HG03575 (cell line): ENCODE data around the gene PERCC1.

Experiments used
- ATAC-seq: cut with Tn5 transposase; IDR thresholded peaks from one replicate; pipeline ENCODE4 v1.9.1; 2021; ENCODE audit not compliant: unreplicated experiment, insufficient number of reproducible peaks, low FRiP score; ENCODE audit errors: extremely low read depth

The PERCC1 gene

GRCh38 chr16:1444730-1445517 is 14.0 kb downstream of the PERCC1 start:
- no peak for ATAC-seq

DNA sequence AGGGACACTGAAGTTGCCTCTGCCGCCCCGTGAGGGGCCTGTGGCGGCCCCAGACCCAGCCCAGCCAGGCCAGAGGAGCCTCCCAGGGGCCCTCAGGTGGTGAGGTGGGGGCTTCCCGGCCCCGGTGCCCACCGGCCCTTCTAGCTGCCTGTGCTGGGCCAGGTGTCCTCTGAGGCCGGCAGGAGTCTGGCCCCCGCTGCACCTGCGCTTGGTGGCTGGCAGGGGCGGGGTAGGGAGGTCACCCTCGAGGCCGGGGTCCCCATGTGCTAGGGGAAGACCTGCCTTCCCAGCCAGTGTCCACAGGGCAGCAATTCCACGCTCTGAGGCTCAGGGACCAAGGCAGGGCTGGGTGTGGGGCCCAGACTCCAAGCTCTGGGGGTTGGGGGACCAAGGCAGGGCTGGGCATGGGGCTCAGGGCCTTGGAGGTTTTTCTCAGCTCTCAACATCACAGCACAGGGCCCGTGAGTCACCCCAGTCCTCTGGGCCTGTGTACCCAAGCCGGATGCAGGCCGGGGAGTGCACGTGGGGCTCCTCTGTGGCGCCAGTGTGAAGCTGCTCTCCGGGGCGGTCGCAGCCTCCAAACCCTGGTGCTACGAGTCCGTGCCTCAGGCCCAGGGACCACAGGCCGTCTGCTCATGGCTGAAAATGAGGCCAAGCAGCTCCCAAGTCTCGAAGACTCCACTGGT is 14.8 kb downstream of the PERCC1 start:
- no peak for ATAC-seq

DNA sequence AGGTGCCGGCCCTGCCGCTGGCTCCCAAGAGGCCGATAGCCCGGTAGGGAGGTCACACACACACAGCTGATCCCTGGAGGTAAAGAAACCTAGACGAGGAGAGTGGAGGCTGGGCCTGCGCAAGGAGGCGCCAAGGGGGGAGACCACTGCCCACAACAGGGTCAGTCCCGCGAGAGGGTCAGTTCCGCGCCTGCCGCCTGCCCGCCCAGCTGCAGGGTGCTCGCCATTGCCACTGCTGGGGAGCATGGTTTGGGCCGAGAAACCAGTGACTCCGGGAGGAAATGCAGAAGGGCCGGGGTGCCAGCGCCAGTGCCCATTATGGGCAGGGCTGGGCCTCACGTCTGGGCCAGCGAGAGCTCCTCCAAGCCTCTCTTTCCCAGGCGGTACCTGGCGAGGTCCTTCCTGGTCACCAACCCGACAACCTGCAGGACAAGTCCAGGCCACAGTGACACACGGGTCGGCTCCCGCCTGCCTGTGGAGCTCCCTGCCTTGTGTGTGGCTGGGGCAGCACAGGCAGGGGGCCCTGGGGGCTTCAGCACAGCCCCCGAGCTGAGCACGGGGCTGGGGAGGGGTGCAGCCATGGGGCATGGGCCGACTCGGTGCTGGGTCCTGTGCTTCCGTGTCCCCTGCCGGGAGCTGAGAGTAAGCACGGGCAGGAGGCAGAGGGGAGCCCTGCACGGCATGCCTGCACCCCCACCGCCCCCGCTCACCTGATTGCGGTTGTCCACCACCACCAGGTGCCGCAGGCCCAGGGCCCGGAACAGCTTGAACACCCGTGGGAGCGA is 15.6 kb downstream of the PERCC1 start:
- no peak for ATAC-seq

DNA sequence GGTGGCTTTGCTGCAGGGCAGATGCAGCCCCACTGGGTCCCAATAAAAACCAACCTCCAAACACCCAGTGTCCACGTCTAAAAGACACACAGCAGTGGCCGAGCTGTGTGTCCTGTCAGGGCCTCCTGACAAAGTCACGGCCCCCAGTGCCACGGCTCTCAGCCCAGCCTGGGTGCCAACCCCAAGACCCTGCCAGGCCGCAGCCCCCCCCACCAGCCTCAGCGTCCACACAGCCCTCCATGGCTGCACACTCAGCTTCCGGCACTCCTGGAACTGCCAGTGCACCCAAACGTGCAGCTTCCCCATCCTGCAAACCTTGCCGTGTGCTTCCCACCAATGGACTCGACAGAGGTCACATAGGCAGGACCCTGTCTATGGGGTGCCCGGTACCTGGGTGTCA is 17.1 kb downstream of the PERCC1 start:
- no peak for ATAC-seq

DNA sequence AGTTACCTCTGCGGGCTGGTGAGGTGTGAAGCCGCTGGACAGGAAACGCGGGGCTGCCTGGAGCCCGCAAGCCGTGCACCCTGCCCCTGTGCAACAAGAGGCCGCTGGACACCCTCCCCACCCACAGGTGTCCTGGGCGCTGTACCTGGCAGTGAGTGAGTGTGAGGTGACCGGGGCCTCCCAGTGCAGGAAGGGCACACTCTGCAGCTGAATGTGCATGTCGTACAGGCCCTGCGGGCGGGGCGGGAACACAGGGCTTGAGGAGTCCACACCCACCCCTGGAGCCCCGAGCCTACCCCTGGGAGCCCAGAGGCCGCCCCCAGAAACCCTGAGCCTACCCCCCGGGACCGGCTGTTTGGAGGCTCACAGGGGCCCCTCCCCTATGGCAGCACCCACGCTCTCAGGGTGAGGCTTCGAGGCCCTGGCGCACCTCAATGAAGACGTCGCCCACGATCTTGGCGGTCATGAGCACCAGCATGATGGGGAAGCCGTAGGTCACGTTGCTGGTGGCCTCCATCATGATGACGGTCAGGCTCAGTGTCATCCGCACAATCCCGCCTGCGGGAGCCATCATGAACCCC is 17.7 kb downstream of the PERCC1 start:
- ATAC-seq, result no peak

DNA sequence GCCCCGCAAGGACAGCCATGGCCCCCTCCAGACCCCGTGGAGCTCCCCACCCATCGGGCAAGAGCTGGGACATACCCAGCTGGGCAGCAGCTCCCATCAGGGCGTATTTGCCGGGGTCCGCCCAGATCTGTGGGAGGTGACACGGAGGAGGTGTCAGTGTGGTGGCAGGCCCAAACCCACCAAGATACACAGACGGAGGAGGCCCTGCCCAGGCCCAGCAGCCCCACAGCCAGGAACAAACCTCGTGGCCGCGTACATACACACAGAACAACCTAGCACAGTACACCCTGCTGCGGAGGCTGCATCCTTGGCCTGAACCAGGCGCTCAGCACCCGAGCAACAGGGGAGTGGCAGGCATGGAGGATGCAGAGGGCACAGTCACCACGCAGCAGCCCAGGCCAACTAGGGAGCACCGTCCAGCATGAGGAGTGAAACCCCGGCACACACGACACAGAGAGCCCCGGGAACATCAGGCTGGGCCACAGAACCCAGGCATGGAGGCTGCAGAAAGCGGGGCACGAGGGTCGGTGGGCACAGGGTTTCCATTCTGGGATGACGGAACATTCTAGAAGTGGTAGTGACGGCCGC is 18.4 kb downstream of the PERCC1 start:
- ATAC-seq, result no peak

DNA sequence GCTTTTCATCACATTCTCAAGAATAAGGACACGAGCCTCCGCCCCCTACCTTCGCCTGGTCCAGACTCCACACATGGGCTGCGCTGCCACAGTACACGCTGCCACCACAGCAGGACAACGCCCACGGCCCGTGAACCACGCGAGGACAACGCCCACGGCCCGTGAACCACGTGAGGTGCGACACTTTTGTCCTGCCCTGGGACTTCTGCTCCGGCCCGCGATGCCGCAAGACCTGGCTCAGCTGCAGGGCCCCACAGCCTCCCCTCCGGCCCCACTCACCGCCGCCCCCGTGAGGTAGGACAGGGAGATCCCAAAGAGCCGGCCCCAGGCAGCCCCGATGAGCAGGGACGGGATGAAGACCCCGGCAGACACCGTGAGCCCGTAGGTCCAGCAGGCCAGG is 19.3 kb downstream of the PERCC1 start:
- ATAC-seq, result no peak

- no peak for ATAC-seq
These were observed 20.0 kb downstream of the PERCC1 start for GRCh38 chr16:1450841-1451240.

GRCh38 chr16:1451702-1452392 is 21.0 kb downstream of the PERCC1 start:
- no peak for ATAC-seq

- ATAC-seq, result no peak
These were observed 21.7 kb downstream of the PERCC1 start for GRCh38 chr16:1452530-1452929.

GRCh38 chr16:1453316-1453715 is 22.4 kb downstream of the PERCC1 start:
- no peak for ATAC-seq

DNA sequence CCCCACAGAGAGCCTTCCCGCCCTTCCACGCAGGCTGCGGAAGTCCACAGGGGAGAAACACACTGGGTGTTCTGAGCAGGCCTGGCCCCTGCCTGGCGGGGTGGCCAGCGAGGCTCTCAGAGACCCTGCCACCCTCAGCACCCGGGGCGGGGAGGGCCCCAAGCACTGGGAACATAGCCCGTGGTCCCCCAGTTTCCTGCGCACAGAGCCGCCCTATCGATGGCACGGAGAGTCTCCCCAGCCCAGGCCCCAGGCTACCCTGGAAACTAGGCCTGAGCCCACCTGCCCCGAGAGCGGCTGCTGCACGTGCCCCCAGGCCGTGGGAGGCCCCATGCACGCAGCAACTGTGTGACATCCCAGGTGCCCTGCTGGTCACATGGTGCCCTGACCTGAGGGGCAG is 23.7 kb downstream of the PERCC1 start:
- ATAC-seq, result no peak

GRCh38 chr16:1455190-1456171 is 24.6 kb downstream of the PERCC1 start:
- no peak for ATAC-seq

GRCh38 chr16:1456951-1457350 is 26.1 kb downstream of the PERCC1 start:
- ATAC-seq, result no peak

- ATAC-seq, result no peak
These were observed 26.8 kb downstream of the PERCC1 start for GRCh38 chr16:1457489-1458245.

DNA sequence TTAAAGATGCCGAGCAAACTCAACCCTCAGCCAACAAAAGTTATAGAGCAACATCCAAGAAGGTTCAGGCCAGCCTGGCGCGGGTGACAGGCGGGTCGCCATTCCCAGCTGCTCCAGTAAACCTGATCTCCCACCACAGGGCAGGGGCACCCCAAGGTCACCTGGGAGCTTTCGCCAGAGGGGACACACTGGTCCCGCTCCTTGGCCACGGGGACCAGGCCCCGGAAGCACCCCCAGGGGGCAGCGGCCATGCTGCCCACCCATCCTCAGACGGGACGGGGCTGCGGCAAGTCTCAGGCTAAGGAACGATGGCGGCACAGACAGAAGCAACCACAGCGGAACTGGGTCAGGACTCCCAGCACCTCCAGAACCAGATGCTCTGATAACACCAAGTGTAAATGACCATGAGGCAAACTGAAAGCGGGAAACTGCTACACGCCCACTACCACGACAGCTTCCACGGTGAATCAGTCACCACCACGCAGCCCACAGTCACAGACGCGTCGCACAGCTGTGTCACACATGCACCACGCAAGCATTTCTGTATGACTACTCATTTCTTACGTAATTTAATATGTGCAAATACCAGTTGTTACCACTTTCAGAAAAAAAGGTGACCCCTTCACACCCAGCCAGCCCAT is 27.6 kb downstream of the PERCC1 start:
- ATAC-seq, result no peak

GRCh38 chr16:1458977-1459341 is 28.1 kb downstream of the PERCC1 start:
- no peak for ATAC-seq
